GM21515 (cell line): ENCODE results near the gene KCNAB2.

Experiments
- ATAC-seq: cut with Tn5 transposase; IDR thresholded peaks from one replicate; pipeline ENCODE4 v1.9.1; 2021; ENCODE audit not compliant: unreplicated experiment

KCNAB2 gene

GRCh38 chr1:6077506-6077905, 31.8 kb downstream of the KCNAB2 start:
- no peak for ATAC-seq

GRCh38 chr1:6077919-6078318, 32.2 kb downstream of the KCNAB2 start:
- no peak for ATAC-seq

GRCh38 chr1:6080469-6080868, 34.8 kb downstream of the KCNAB2 start:
- ATAC-seq: no peak

GRCh38 chr1:6081901-6082300, 36.2 kb downstream of the KCNAB2 start:
- no peak for ATAC-seq

- ATAC-seq: no peak
Observed at GRCh38 chr1:6082430-6082971, 36.8 kb downstream of the KCNAB2 start.

GRCh38 chr1:6083385-6083784, 37.7 kb downstream of the KCNAB2 start:
- ATAC-seq: no peak

- ATAC-seq: no peak
Observed at GRCh38 chr1:6083801-6084446, 38.2 kb downstream of the KCNAB2 start.

- ATAC-seq: no peak
Observed at GRCh38 chr1:6084781-6085495, 39.2 kb downstream of the KCNAB2 start.

- no peak for ATAC-seq
Observed at GRCh38 chr1:6085666-6086065, 40.0 kb downstream of the KCNAB2 start.

- ATAC-seq: no peak
Observed at GRCh38 chr1:6086358-6086757, 40.7 kb downstream of the KCNAB2 start.

- no peak for ATAC-seq
Observed at GRCh38 chr1:6086762-6087376, 41.2 kb downstream of the KCNAB2 start.

GRCh38 chr1:6087377-6087772, 41.7 kb downstream of the KCNAB2 start:
- ATAC-seq: no peak

GRCh38 chr1:6087958-6088357, 42.3 kb downstream of the KCNAB2 start:
- ATAC-seq: no peak

- ATAC-seq: no peak
Observed at GRCh38 chr1:6088956-6089355, 43.3 kb downstream of the KCNAB2 start.

GRCh38 chr1:6090288-6090687, 44.6 kb downstream of the KCNAB2 start:
- no peak for ATAC-seq

GRCh38 chr1:6090996-6091822, 45.5 kb downstream of the KCNAB2 start:
- no peak for ATAC-seq

- ATAC-seq: no peak
Observed at GRCh38 chr1:6091823-6092109, 46.1 kb downstream of the KCNAB2 start.

- ATAC-seq: no peak
Observed at GRCh38 chr1:6092211-6092610, 46.5 kb downstream of the KCNAB2 start.

GRCh38 chr1:6093071-6093470, 47.4 kb downstream of the KCNAB2 start:
- no peak for ATAC-seq

GRCh38 chr1:6093611-6094010, 47.9 kb downstream of the KCNAB2 start:
- no peak for ATAC-seq

- ATAC-seq: no peak
Observed at GRCh38 chr1:6094246-6094645, 48.6 kb downstream of the KCNAB2 start.
